ENCODE measurements around the gene INPP4B. TPM values are rescaled to one million over a fixed set of nuclear protein-coding genes. Genes with fewer than 3 reads are reported as not detected.

Gene INPP4B
- polyA plus RNA-seq, 1 of the 3 experiments (the other 2 are of a cell fraction): 0.08 TPM

DNA sequence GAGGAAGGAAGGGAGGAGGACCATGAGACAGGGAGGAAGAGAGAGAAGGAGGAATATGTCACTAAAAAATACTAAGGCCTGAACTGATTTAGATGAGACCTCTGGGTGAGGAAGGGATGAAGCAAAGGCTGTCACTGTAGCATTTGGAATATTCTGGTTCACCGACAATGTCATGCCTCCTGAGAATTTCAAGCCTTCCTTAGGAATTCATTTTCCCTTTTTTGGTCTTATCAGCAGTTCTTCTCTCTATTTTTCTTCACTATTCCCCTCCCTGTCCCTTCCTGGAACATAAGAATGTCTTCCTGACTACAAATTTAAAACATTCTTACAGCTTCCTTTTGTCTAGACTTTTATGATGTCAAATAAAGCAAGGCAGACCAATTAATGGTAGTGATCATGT is 527.8 kb downstream of the INPP4B start:
- ChIA-PET POLR2A (no interaction called here), CTCF (no interaction called here)
- TF ChIP-seq, protein P1, sequence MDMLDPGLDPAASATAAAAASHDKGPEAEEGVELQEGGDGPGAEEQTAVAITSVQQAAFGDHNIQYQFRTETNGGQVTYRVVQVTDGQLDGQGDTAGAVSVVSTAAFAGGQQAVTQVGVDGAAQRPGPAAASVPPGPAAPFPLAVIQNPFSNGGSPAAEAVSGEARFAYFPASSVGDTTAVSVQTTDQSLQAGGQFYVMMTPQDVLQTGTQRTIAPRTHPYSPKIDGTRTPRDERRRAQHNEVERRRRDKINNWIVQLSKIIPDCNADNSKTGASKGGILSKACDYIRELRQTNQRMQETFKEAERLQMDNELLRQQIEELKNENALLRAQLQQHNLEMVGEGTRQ (IDR thresholded peaks at IDR 0.05; ENCODE audit: borderline replicate concordance, low read depth, low read length): no peak
- no peak for TF ChIP-seq CHD2 (IDR thresholded peaks at IDR 0.05; ENCODE audit: low read length, partially characterized antibody)

DNA sequence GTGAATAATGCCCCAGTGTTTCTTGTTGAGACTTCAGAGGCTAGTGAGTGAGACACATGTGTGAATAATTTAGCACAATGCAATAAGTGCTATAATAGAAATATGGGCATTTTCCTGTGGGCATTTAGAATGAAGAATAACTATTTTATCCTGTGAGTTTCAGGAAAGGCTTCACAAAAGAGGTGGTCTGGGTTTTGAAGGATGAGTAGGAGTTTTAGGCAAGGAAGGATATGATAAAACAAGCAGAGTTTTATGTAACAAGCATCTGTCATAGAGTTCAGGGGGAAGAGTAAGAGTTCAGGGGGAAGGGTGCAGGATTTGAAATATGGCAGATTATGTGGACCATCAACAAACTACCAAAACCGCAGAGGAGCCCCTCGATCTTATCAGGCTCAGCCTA is 529.2 kb downstream of the INPP4B start:
- Histone ChIP-seq H4K20me1 (ENCODE audit: insufficient read depth) (no peaks in the 10 kb centered on the region), H3K4me1 (ENCODE audit: control insufficient read depth in 1 of 2, insufficient read depth in 2 of 2, low read depth in 1 of 2, low read length in 1 of 2) (no peaks in the 10 kb centered on the region), H2AFZ (ENCODE audit: low read depth) (no peak overlapping the region), H3F3A (replicated peaks; ENCODE audit: insufficient read depth) (no peaks in the 10 kb centered on the region), H3K9me2 (no peaks in the 10 kb centered on the region), H3K36me3 (replicated peaks in 1 of 2; ENCODE audit: control insufficient read depth in 1 of 2, insufficient read depth in 2 of 2, low read length in 1 of 2) (no peaks in the 10 kb centered on the region), H3K4me3 (ENCODE audit: low read depth in 2 of 2, low read length in 1 of 2) (no peak overlapping the region), H3K79me2 (ENCODE audit: insufficient read depth) (no peaks in the 10 kb centered on the region), H3K27me3 (ENCODE audit: insufficient read depth) (no peaks in the 10 kb centered on the region; the same call in 1 of the 2 replicates), H3K9ac (no peak overlapping the region), H3K4me2 (no peak overlapping the region), H3K27ac (ENCODE audit: low read depth in 2 of 2, low read length in 1 of 2) (no peak overlapping the region), H3K9me3 (no peaks in the 10 kb centered on the region)
- POLR2A ChIA-PET: interaction anchor here (0.6 kb wide), 1 partner anchor 1243 kb away, joined by 3 read pairs; no protein-coding TSS in a partner anchor
- 84% methylated on average over 2 of the region's 2 CpGs for WGBS (ENCODE audit: low lambda C conversion rate)
- DNase-seq: no peak
- TF ChIP-seq TAF1 (IDR thresholded peaks at IDR 0.05; ENCODE audit: borderline replicate concordance, low read depth, low read length) (no peak), EZH2phosphoT487 (IDR thresholded peaks at IDR 0.05; ENCODE audit: borderline replicate concordance, low read depth) (no peak), JUND (IDR thresholded peaks at IDR 0.05) (no peak), SMC3 (IDR thresholded peaks at IDR 0.05; ENCODE audit: low read depth, low read length) (no peak), NRF1 (IDR thresholded peaks at IDR 0.05; ENCODE audit: low read depth, low read length) (no peak)
- TF ChIP-seq, protein P2, sequence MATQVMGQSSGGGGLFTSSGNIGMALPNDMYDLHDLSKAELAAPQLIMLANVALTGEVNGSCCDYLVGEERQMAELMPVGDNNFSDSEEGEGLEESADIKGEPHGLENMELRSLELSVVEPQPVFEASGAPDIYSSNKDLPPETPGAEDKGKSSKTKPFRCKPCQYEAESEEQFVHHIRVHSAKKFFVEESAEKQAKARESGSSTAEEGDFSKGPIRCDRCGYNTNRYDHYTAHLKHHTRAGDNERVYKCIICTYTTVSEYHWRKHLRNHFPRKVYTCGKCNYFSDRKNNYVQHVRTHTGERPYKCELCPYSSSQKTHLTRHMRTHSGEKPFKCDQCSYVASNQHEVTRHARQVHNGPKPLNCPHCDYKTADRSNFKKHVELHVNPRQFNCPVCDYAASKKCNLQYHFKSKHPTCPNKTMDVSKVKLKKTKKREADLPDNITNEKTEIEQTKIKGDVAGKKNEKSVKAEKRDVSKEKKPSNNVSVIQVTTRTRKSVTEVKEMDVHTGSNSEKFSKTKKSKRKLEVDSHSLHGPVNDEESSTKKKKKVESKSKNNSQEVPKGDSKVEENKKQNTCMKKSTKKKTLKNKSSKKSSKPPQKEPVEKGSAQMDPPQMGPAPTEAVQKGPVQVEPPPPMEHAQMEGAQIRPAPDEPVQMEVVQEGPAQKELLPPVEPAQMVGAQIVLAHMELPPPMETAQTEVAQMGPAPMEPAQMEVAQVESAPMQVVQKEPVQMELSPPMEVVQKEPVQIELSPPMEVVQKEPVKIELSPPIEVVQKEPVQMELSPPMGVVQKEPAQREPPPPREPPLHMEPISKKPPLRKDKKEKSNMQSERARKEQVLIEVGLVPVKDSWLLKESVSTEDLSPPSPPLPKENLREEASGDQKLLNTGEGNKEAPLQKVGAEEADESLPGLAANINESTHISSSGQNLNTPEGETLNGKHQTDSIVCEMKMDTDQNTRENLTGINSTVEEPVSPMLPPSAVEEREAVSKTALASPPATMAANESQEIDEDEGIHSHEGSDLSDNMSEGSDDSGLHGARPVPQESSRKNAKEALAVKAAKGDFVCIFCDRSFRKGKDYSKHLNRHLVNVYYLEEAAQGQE (IDR thresholded peaks at IDR 0.05; ENCODE audit: low read depth, low read length): no peak
- TF ChIP-seq, protein P3, sequence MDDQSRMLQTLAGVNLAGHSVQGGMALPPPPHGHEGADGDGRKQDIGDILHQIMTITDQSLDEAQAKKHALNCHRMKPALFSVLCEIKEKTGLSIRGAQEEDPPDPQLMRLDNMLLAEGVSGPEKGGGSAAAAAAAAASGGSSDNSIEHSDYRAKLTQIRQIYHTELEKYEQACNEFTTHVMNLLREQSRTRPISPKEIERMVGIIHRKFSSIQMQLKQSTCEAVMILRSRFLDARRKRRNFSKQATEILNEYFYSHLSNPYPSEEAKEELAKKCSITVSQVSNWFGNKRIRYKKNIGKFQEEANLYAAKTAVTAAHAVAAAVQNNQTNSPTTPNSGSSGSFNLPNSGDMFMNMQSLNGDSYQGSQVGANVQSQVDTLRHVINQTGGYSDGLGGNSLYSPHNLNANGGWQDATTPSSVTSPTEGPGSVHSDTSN (IDR thresholded peaks at IDR 0.05): no peak
- TF ChIP-seq, protein P4, sequence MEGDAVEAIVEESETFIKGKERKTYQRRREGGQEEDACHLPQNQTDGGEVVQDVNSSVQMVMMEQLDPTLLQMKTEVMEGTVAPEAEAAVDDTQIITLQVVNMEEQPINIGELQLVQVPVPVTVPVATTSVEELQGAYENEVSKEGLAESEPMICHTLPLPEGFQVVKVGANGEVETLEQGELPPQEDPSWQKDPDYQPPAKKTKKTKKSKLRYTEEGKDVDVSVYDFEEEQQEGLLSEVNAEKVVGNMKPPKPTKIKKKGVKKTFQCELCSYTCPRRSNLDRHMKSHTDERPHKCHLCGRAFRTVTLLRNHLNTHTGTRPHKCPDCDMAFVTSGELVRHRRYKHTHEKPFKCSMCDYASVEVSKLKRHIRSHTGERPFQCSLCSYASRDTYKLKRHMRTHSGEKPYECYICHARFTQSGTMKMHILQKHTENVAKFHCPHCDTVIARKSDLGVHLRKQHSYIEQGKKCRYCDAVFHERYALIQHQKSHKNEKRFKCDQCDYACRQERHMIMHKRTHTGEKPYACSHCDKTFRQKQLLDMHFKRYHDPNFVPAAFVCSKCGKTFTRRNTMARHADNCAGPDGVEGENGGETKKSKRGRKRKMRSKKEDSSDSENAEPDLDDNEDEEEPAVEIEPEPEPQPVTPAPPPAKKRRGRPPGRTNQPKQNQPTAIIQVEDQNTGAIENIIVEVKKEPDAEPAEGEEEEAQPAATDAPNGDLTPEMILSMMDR (IDR thresholded peaks at IDR 0.05): no peak
- CTCF ChIA-PET: no interaction called here

More for the DNA sequence above, 527.8 kb downstream of the INPP4B start:
- Histone ChIP-seq H3K27me3 (ENCODE audit: insufficient read depth) (no peaks in the 10 kb centered on the region; the same call in 1 of the 2 replicates), H3K27ac (ENCODE audit: low read depth in 2 of 2, low read length in 1 of 2) (no peak overlapping the region), H3K9me3 (no peaks in the 10 kb centered on the region), H2AFZ (ENCODE audit: low read depth) (no peak overlapping the region), H4K20me1 (ENCODE audit: insufficient read depth) (no peaks in the 10 kb centered on the region), H3K36me3 (replicated peaks in 1 of 2; ENCODE audit: control insufficient read depth in 1 of 2, insufficient read depth in 2 of 2, low read length in 1 of 2) (no peaks in the 10 kb centered on the region), H3K4me3 (ENCODE audit: low read depth in 2 of 2, low read length in 1 of 2) (no peak overlapping the region), H3F3A (replicated peaks; ENCODE audit: insufficient read depth) (no peaks in the 10 kb centered on the region), H3K9ac (no peak overlapping the region), H3K4me2 (no peak overlapping the region), H3K4me1 (ENCODE audit: control insufficient read depth in 1 of 2, insufficient read depth in 2 of 2, low read depth in 1 of 2, low read length in 1 of 2) (no peaks in the 10 kb centered on the region), H3K9me2 (no peaks in the 10 kb centered on the region), H3K79me2 (ENCODE audit: insufficient read depth) (no peaks in the 10 kb centered on the region)
- no peak for DNase-seq
- WGBS (ENCODE audit: low lambda C conversion rate): 67% methylated on average over 1 of the region's 1 CpG
